Neural cell (in vitro differentiated cells): ENCODE results near the gene C17orf50. TPM values are rescaled to one million over a fixed set of nuclear protein-coding genes. Genes with fewer than 3 reads are reported as not detected.
A peak's percentile ranks its signal among the peaks of the same experiment; 100 is the strongest.

Source experiments
- H2AFZ ChIP-seq: fragments of 200-600, 300-800 bp; sonication (generic), shearing (Covaris generic); 2 replicates; pipeline ENCODE4 v1.6.0; 2014; ENCODE audit warnings: low read depth, mild to moderate bottlenecking, antibody characterized with exemption, low read length, moderate library complexity
- H3F3A ChIP-seq: fragments of 200-600 bp; shearing (Covaris generic); 2 replicates; pipeline ENCODE4 v1.6.1; 2016; ENCODE audit warnings: mild to moderate bottlenecking, moderate library complexity, mixed read lengths, antibody characterized with exemption, low read length; ENCODE audit not compliant: insufficient read depth, poor library complexity, severe bottlenecking
- H3K27ac ChIP-seq: fragments of 200-600, 300-800 bp; sonication (generic), shearing (Covaris generic); 2 replicates; pipeline ENCODE4 v1.5.1; 2014; ENCODE audit warnings: mild to moderate bottlenecking, low read length, moderate library complexity
- H3K27me3 ChIP-seq: fragments of 300-800, 200-600 bp; sonication (generic), shearing (Covaris generic); 2 replicates; pipeline ENCODE4 v1.6.0; 2014; ENCODE audit warnings: mild to moderate bottlenecking, low read depth, low read length, moderate library complexity; ENCODE audit not compliant: insufficient read depth
- H3K36me3 ChIP-seq: fragments of 300-800, 200-600 bp; sonication (generic), shearing (Covaris generic); 2 replicates; pipeline ENCODE4 v1.5.1; 2014; ENCODE audit warnings: mild to moderate bottlenecking, antibody characterized with exemption, low read length, moderate library complexity; ENCODE audit not compliant: insufficient read depth
- H3K4me2 ChIP-seq: fragments of 300-800, 200-600 bp; sonication (generic), shearing (Covaris generic); 2 replicates; pipeline ENCODE4 v1.6.0; 2014; ENCODE audit warnings: mild to moderate bottlenecking, low read length
- H3K4me3 ChIP-seq: fragments of 300-800, 200-600 bp; sonication (generic), shearing (Covaris generic); 2 replicates; pipeline ENCODE4 v1.5.1; 2014; ENCODE audit warnings: mild to moderate bottlenecking, low read length, moderate library complexity
- H3K79me2 ChIP-seq: fragments of 200-600 bp; shearing (Covaris generic); replicated peaks from 2 replicates; pipeline ENCODE4 v1.6.0; 2014; ENCODE audit warnings: mild to moderate bottlenecking, low read length, moderate library complexity; ENCODE audit not compliant: insufficient read depth
- H3K9ac ChIP-seq: fragments of 300-800, 200-600 bp; sonication (generic), shearing (Covaris generic); 2 replicates; pipeline ENCODE4 v1.6.1; 2016; ENCODE audit warnings: mild to moderate bottlenecking, low read length, mixed read lengths
- H3K9me2 ChIP-seq: fragments of 200-600 bp; shearing (Covaris generic); 2 replicates; pipeline ENCODE4 v1.6.1; 2016; ENCODE audit warnings: mild to moderate bottlenecking, low read length, mixed read lengths; ENCODE audit not compliant: insufficient read depth
- H3K9me3 ChIP-seq: fragments of 200-600, 300-800 bp; sonication (generic), shearing (Covaris generic); 2 replicates; pipeline ENCODE4 v1.6.1; 2016; ENCODE audit warnings: mild to moderate bottlenecking, mixed run types, low read length, moderate library complexity, mixed read lengths
- H4K20me1 ChIP-seq: fragments of 200-600 bp; shearing (Covaris generic); 2 replicates; pipeline ENCODE4 v1.6.1; 2016; ENCODE audit warnings: mild to moderate bottlenecking, mixed run types; ENCODE audit not compliant: insufficient read depth
- EP300 ChIP-seq: fragments of 450-650 bp; conservative IDR thresholded peaks from 2 replicates; pipeline ENCODE4 v1.6.1; 2014; ENCODE audit warnings: antibody characterized with exemption, mild to moderate bottlenecking, moderate library complexity; ENCODE audit not compliant: poor library complexity, severe bottlenecking
- EZH2 ChIP-seq: fragments of 200-600, 300-800 bp; shearing (Covaris generic), sonication (generic); IDR thresholded peaks from 2 replicates; pipeline ENCODE4 v1.6.1; 2014; ENCODE audit warnings: antibody characterized with exemption, low read length, borderline replicate concordance, mild to moderate bottlenecking; ENCODE audit not compliant: insufficient read depth, poor library complexity, severe bottlenecking
- MXI1 ChIP-seq: fragments of 450-650 bp; conservative IDR thresholded peaks from 2 replicates; pipeline ENCODE4 v1.6.1; 2014; ENCODE audit warnings: antibody characterized with exemption, mild to moderate bottlenecking; ENCODE audit not compliant: poor library complexity, severe bottlenecking
- POLR2AphosphoS5 ChIP-seq: IDR thresholded peaks from 2 replicates; pipeline ENCODE4 v1.6.1; 2012
- RAD21 ChIP-seq: fragments of 450-650 bp; conservative IDR thresholded peaks from 2 replicates; pipeline ENCODE4 v1.6.1; 2014; ENCODE audit warnings: antibody characterized with exemption, mild to moderate bottlenecking, moderate library complexity
- SMC3 ChIP-seq: fragments of 450-650 bp; conservative IDR thresholded peaks from 2 replicates; pipeline ENCODE4 v1.6.1; 2014; ENCODE audit warnings: antibody characterized with exemption, mild to moderate bottlenecking, moderate library complexity; ENCODE audit not compliant: poor library complexity
- TAF1 ChIP-seq: IDR thresholded peaks from 2 replicates; pipeline ENCODE4 v1.6.1; 2012; ENCODE audit warnings: low read depth
- polyA plus RNA-seq: library from polyadenylated mRNA; depleted of rRNA; stranded (reverse); fragments of >200 nt; gene quantifications from 2 replicates; pipeline ENCODE4 v1.2.3, GENCODE V29; 2014
- TF ChIP-seq, protein P1 (sequence below): fragments of 450-650 bp; IDR thresholded peaks from 2 replicates; pipeline ENCODE4 v1.5.1; 2014; ENCODE audit warnings: antibody characterized with exemption, mild to moderate bottlenecking, moderate library complexity; ENCODE audit not compliant: poor library complexity, severe bottlenecking
- TF ChIP-seq, protein P2 (sequence below): IDR thresholded peaks from 2 replicates; pipeline ENCODE4 v1.6.1; 2012; ENCODE audit warnings: borderline replicate concordance

The C17orf50 gene
- polyA plus RNA-seq, 1 donor from 2014 or later, result not detected

DNA sequence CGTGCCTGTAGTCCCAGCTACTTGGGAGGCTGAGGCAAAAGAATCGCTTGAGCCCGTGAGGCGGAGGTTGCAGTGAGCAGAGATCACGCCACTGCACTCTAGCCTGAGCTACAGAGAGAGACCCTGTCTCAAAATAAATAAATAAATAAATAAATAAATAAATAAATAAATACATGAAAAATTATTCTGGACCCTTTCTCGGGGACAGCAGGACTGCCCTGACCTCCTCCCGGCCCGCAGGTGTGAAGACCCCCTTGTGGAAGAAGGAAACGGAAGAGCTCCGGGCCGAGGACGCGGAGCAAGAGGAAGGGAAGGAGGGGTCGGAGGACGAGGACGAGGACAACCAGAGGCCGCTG lies 3.1 kb downstream of the C17orf50 start:
- Histone ChIP-seq H3K9ac (peak overlapping the region; percentile 88), H2AFZ (peak overlapping the region; percentile 69), H3K27me3 (no peaks in the 10 kb centered on the region), H3K9me3 (no peaks in the 10 kb centered on the region), H3K4me2 (no peak overlapping the region), H4K20me1 (no peaks in the 10 kb centered on the region), H3K36me3 (no peaks in the 10 kb centered on the region), H3K9me2 (no peaks in the 10 kb centered on the region), H3K4me3 (peak overlapping the region; percentile 90), H3K79me2 (no peaks in the 10 kb centered on the region), H3K27ac (peak overlapping the region; percentile 89), H3F3A (no peaks in the 10 kb centered on the region)
- no peak for TF ChIP-seq POLR2AphosphoS5
- TF ChIP-seq, protein P1, sequence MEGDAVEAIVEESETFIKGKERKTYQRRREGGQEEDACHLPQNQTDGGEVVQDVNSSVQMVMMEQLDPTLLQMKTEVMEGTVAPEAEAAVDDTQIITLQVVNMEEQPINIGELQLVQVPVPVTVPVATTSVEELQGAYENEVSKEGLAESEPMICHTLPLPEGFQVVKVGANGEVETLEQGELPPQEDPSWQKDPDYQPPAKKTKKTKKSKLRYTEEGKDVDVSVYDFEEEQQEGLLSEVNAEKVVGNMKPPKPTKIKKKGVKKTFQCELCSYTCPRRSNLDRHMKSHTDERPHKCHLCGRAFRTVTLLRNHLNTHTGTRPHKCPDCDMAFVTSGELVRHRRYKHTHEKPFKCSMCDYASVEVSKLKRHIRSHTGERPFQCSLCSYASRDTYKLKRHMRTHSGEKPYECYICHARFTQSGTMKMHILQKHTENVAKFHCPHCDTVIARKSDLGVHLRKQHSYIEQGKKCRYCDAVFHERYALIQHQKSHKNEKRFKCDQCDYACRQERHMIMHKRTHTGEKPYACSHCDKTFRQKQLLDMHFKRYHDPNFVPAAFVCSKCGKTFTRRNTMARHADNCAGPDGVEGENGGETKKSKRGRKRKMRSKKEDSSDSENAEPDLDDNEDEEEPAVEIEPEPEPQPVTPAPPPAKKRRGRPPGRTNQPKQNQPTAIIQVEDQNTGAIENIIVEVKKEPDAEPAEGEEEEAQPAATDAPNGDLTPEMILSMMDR, result no peak
- no peak for TF ChIP-seq MXI1
- TF ChIP-seq TAF1, result no peak
- TF ChIP-seq, protein P2, sequence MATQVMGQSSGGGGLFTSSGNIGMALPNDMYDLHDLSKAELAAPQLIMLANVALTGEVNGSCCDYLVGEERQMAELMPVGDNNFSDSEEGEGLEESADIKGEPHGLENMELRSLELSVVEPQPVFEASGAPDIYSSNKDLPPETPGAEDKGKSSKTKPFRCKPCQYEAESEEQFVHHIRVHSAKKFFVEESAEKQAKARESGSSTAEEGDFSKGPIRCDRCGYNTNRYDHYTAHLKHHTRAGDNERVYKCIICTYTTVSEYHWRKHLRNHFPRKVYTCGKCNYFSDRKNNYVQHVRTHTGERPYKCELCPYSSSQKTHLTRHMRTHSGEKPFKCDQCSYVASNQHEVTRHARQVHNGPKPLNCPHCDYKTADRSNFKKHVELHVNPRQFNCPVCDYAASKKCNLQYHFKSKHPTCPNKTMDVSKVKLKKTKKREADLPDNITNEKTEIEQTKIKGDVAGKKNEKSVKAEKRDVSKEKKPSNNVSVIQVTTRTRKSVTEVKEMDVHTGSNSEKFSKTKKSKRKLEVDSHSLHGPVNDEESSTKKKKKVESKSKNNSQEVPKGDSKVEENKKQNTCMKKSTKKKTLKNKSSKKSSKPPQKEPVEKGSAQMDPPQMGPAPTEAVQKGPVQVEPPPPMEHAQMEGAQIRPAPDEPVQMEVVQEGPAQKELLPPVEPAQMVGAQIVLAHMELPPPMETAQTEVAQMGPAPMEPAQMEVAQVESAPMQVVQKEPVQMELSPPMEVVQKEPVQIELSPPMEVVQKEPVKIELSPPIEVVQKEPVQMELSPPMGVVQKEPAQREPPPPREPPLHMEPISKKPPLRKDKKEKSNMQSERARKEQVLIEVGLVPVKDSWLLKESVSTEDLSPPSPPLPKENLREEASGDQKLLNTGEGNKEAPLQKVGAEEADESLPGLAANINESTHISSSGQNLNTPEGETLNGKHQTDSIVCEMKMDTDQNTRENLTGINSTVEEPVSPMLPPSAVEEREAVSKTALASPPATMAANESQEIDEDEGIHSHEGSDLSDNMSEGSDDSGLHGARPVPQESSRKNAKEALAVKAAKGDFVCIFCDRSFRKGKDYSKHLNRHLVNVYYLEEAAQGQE, result no peak
- no peak for TF ChIP-seq EP300
- no peak for TF ChIP-seq SMC3
- no peak for TF ChIP-seq EZH2
- TF ChIP-seq RAD21, result no peak

DNA sequence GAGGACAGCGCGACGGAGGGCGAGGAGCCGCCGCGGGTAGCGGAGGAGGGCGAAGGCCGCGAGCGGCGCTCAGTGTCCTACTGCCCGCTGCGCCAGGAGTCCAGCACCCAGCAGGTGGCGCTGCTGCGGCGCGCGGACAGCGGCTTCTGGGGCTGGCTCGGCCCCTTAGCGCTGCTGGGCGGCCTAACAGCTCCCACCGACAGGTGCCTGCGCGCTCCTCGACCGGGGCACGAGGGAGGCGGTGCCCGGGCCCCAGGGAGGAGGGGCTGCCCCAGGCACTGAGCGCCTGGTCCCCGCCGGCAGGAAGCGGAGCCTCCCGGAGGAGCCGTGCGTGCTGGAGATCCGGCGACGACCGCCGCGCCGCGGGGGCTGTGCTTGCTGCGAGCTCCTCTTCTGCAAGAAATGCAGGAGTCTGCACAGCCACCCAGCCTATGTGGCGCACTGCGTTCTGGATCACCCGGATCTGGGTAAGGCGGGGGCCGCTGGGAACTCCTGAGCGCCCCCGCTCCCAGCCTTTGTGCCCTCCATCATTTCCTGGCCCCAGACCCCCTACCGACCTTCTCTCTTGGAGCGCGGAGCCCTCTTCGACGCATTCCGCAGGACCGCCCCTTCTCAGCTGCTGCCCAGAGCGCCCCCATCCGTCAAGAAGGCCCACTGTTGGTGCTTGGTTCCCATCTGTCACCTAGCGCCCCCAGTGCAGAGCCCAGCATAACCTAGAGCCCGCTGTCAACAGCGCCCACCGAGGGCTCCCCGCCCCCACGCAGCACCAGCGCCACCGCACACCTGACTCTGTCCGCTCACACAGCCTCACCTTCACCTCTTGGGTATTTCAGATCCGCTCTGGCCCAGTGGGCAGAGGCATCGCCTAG lies 3.7 kb downstream of the C17orf50 start:
- H3K9ac ChIP-seq, result peak overlapping the region; percentile 88

More for the DNA sequence above, 3.7 kb downstream of the C17orf50 start:
- Histone ChIP-seq H4K20me1 (no peaks in the 10 kb centered on the region), H3F3A (no peaks in the 10 kb centered on the region), H3K27ac (peak overlapping the region; percentile 89), H2AFZ (peak overlapping the region; percentile 76), H3K36me3 (no peaks in the 10 kb centered on the region), H3K9me3 (no peaks in the 10 kb centered on the region), H3K4me3 (peak overlapping the region; percentile 90), H3K27me3 (no peaks in the 10 kb centered on the region), H3K4me2 (peak overlapping the region; percentile 35), H3K9me2 (no peaks in the 10 kb centered on the region), H3K79me2 (no peaks in the 10 kb centered on the region)
- TF ChIP-seq EP300 (peak; percentile 12), SMC3 (peak; percentile 88), TAF1 (peak; percentile 56), POLR2AphosphoS5 (peak; percentile 74), RAD21 (peak; percentile 83), MXI1 (peak; percentile 60), EZH2 (no peak)
- TF ChIP-seq, protein P2, result peak; percentile 50
- TF ChIP-seq, protein P1, result peak; percentile 91
